HCT116 (cell line): Measurements from ENCODE around the gene LINGO4.

ENCODE experiments used
- EZH2 ChIP-seq: fragments of 200-600 bp; sonication (generic); IDR thresholded peaks from 2 replicates; pipeline ENCODE4 v1.6.1; 2017; ENCODE audit warnings: antibody characterized with exemption, mixed run types
- FOSL1 ChIP-seq: IDR thresholded peaks from 2 replicates; pipeline ENCODE4 v1.6.1; 2012; ENCODE audit warnings: low read depth
- MAX ChIP-seq: IDR thresholded peaks from 2 replicates; pipeline ENCODE4 v1.6.1; 2012
- POLR2A ChIP-seq: IDR thresholded peaks from 2 replicates; pipeline ENCODE4 v1.7.0; 2011; ENCODE audit warnings: borderline replicate concordance; ENCODE audit not compliant: insufficient read depth, insufficient read length; ENCODE audit errors: extremely low read depth
- POLR2AphosphoS5 ChIP-seq: IDR thresholded peaks from 2 replicates; pipeline ENCODE4 v1.6.1; 2011; ENCODE audit warnings: mild to moderate bottlenecking, low read depth, low read length, moderate library complexity
- RAD21 ChIP-seq: IDR thresholded peaks from 2 replicates; pipeline ENCODE4 v1.6.1; 2012; ENCODE audit warnings: low read depth, mild to moderate bottlenecking
- SIN3A ChIP-seq: IDR thresholded peaks from 2 replicates; pipeline ENCODE4 v1.6.1; 2012; ENCODE audit warnings: low read depth
- SP1 ChIP-seq: IDR thresholded peaks from 2 replicates; pipeline ENCODE4 v1.6.1; 2012; ENCODE audit warnings: low read depth
- YY1 ChIP-seq: IDR thresholded peaks from 2 replicates; pipeline ENCODE4 v1.6.1; 2011; ENCODE audit warnings: low read length, low read depth, moderate library complexity, mild to moderate bottlenecking; ENCODE audit not compliant: insufficient replicate concordance; ENCODE audit errors: extremely low read depth
- ZFX ChIP-seq: fragments of 450-650 bp; IDR thresholded peaks from 2 replicates; pipeline ENCODE4 v1.6.1; 2017
- ZNF274 ChIP-seq: fragments of 200-500 bp; sonication (Bioruptor generic); IDR thresholded peaks from 2 replicates; pipeline ENCODE4 v1.6.1; 2014; ENCODE audit warnings: mild to moderate bottlenecking, low read depth, low read length, inconsistent platforms
- TF ChIP-seq, protein P1 (sequence below), 3 experiments: fragments of 200-600 bp in 1 of 3; sonication (generic) in 1 of 3; IDR thresholded peaks in 2 of 3; conservative IDR thresholded peaks in 1 of 3; 2 replicates each; pipeline ENCODE4 v1.5.1; 2012 to 2017; ENCODE audit warnings: low read depth in 2 of 3, low read length in 2 of 3, antibody characterized with exemption in 1 of 3, borderline replicate concordance in 1 of 3, control low read depth in 1 of 3, mild to moderate bottlenecking in 1 of 3, mixed read lengths in 1 of 3, mixed run types in 1 of 3, moderate library complexity in 1 of 3; ENCODE audit not compliant: insufficient read depth in 1 of 3
- TF ChIP-seq, protein P2 (sequence below): IDR thresholded peaks from 2 replicates; pipeline ENCODE4 v1.6.1; 2012; ENCODE audit warnings: low read depth

- TF ChIP-seq, protein P1, sequence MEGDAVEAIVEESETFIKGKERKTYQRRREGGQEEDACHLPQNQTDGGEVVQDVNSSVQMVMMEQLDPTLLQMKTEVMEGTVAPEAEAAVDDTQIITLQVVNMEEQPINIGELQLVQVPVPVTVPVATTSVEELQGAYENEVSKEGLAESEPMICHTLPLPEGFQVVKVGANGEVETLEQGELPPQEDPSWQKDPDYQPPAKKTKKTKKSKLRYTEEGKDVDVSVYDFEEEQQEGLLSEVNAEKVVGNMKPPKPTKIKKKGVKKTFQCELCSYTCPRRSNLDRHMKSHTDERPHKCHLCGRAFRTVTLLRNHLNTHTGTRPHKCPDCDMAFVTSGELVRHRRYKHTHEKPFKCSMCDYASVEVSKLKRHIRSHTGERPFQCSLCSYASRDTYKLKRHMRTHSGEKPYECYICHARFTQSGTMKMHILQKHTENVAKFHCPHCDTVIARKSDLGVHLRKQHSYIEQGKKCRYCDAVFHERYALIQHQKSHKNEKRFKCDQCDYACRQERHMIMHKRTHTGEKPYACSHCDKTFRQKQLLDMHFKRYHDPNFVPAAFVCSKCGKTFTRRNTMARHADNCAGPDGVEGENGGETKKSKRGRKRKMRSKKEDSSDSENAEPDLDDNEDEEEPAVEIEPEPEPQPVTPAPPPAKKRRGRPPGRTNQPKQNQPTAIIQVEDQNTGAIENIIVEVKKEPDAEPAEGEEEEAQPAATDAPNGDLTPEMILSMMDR (IDR thresholded peaks at IDR 0.05 in 2 of 3, conservative IDR thresholded peaks at IDR 0.05 in 1 of 3; ENCODE audit: borderline replicate concordance in 1 of 3, insufficient read depth in 1 of 3, low read depth in 2 of 3, low read length in 2 of 3), result no peak
- no peak for TF ChIP-seq EZH2
- TF ChIP-seq POLR2A, result no peak
- TF ChIP-seq POLR2AphosphoS5, result no peak
- TF ChIP-seq FOSL1, result no peak
- no peak for TF ChIP-seq MAX
- TF ChIP-seq RAD21, result no peak
- TF ChIP-seq SIN3A, result no peak
- no peak for TF ChIP-seq SP1
- no peak for TF ChIP-seq YY1
- TF ChIP-seq ZNF274, result no peak
- TF ChIP-seq ZFX, result no peak
- TF ChIP-seq, protein P2, sequence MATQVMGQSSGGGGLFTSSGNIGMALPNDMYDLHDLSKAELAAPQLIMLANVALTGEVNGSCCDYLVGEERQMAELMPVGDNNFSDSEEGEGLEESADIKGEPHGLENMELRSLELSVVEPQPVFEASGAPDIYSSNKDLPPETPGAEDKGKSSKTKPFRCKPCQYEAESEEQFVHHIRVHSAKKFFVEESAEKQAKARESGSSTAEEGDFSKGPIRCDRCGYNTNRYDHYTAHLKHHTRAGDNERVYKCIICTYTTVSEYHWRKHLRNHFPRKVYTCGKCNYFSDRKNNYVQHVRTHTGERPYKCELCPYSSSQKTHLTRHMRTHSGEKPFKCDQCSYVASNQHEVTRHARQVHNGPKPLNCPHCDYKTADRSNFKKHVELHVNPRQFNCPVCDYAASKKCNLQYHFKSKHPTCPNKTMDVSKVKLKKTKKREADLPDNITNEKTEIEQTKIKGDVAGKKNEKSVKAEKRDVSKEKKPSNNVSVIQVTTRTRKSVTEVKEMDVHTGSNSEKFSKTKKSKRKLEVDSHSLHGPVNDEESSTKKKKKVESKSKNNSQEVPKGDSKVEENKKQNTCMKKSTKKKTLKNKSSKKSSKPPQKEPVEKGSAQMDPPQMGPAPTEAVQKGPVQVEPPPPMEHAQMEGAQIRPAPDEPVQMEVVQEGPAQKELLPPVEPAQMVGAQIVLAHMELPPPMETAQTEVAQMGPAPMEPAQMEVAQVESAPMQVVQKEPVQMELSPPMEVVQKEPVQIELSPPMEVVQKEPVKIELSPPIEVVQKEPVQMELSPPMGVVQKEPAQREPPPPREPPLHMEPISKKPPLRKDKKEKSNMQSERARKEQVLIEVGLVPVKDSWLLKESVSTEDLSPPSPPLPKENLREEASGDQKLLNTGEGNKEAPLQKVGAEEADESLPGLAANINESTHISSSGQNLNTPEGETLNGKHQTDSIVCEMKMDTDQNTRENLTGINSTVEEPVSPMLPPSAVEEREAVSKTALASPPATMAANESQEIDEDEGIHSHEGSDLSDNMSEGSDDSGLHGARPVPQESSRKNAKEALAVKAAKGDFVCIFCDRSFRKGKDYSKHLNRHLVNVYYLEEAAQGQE, result no peak
Measured at GRCh38 chr1:151782741-151783140, 22.5 kb downstream of the LINGO4 start.
